ENCODE measurements around the gene ATAD3A. TPM values are rescaled to one million over a fixed set of nuclear protein-coding genes. Genes with fewer than 3 reads are reported as not detected.

The ATAD3A gene
- total RNA-seq, 1 donor = 4.9 TPM

GRCh38 chr1:1538334-1538733, 26.4 kb downstream of the ATAD3A start:
- Histone ChIP-seq H3K9me3 (ENCODE audit: low read depth, low read length) (no peaks in the 10 kb centered on the region), H3K4me3 (ENCODE audit: low read length) (no peak overlapping the region), H3K27me3 (ENCODE audit: insufficient read depth, low read length) (no peaks in the 10 kb centered on the region), H3K4me1 (ENCODE audit: insufficient read depth, low read length) (peaks cover 4% of the 10 kb centered on the region)

GRCh38 chr1:1538989-1539309, 27.0 kb downstream of the ATAD3A start:
- H3K9me3 ChIP-seq (ENCODE audit: low read depth, low read length) = no peaks in the 10 kb centered on the region
- no peak overlapping the region for H3K4me3 ChIP-seq (ENCODE audit: low read length)
- H3K27me3 ChIP-seq (ENCODE audit: insufficient read depth, low read length) = no peaks in the 10 kb centered on the region
- peaks cover 4% of the 10 kb centered on the region for H3K4me1 ChIP-seq (ENCODE audit: insufficient read depth, low read length)

GRCh38 chr1:1539310-1540089, 27.5 kb downstream of the ATAD3A start:
- no peaks in the 10 kb centered on the region for H3K9me3 ChIP-seq (ENCODE audit: low read depth, low read length)
- no peak overlapping the region for H3K4me3 ChIP-seq (ENCODE audit: low read length)
- no peaks in the 10 kb centered on the region for H3K27me3 ChIP-seq (ENCODE audit: insufficient read depth, low read length)
- peaks cover 4% of the 10 kb centered on the region for H3K4me1 ChIP-seq (ENCODE audit: insufficient read depth, low read length)

GRCh38 chr1:1540090-1540817, 28.3 kb downstream of the ATAD3A start, which contains the start of gene TMEM240:
Gene TMEM240 (minus strand): TSS chr1:1540624. CDS start chr1:1540346, 278 bp downstream.
- no peaks in the 10 kb centered on the region for H3K27me3 ChIP-seq (ENCODE audit: insufficient read depth, low read length)
- no peak within 1 kb of the TSS for H3K4me3 ChIP-seq (ENCODE audit: low read length)
- H3K4me1 ChIP-seq (ENCODE audit: insufficient read depth, low read length) = peaks cover 4% of the 10 kb centered on the region
- H3K9me3 ChIP-seq (ENCODE audit: low read depth, low read length) = no peaks in the 10 kb centered on the region

GRCh38 chr1:1540818-1541628, 29.1 kb downstream of the ATAD3A start:
- Histone ChIP-seq H3K27me3 (ENCODE audit: insufficient read depth, low read length) (no peaks in the 10 kb centered on the region), H3K4me1 (ENCODE audit: insufficient read depth, low read length) (peaks cover 4% of the 10 kb centered on the region), H3K4me3 (ENCODE audit: low read length) (no peak overlapping the region), H3K9me3 (ENCODE audit: low read depth, low read length) (no peaks in the 10 kb centered on the region)

GRCh38 chr1:1541956-1542765, 30.2 kb downstream of the ATAD3A start:
- H3K27me3 ChIP-seq (ENCODE audit: insufficient read depth, low read length) = no peaks in the 10 kb centered on the region
- peaks cover 4% of the 10 kb centered on the region for H3K4me1 ChIP-seq (ENCODE audit: insufficient read depth, low read length)
- no peak overlapping the region for H3K4me3 ChIP-seq (ENCODE audit: low read length)
- H3K9me3 ChIP-seq (ENCODE audit: low read depth, low read length) = no peaks in the 10 kb centered on the region

- Histone ChIP-seq H3K4me3 (ENCODE audit: low read length) (no peak overlapping the region), H3K9me3 (ENCODE audit: low read depth, low read length) (no peaks in the 10 kb centered on the region), H3K27me3 (ENCODE audit: insufficient read depth, low read length) (no peaks in the 10 kb centered on the region), H3K4me1 (ENCODE audit: insufficient read depth, low read length) (peaks cover 4% of the 10 kb centered on the region)
Observed at GRCh38 chr1:1542766-1543705, 31.1 kb downstream of the ATAD3A start.

- Histone ChIP-seq H3K27me3 (ENCODE audit: insufficient read depth, low read length) (no peaks in the 10 kb centered on the region), H3K4me1 (ENCODE audit: insufficient read depth, low read length) (peaks cover 4% of the 10 kb centered on the region), H3K9me3 (ENCODE audit: low read depth, low read length) (no peaks in the 10 kb centered on the region), H3K4me3 (ENCODE audit: low read length) (no peak overlapping the region)
Observed at GRCh38 chr1:1543706-1544099, 31.7 kb downstream of the ATAD3A start.

- Histone ChIP-seq H3K4me3 (ENCODE audit: low read length) (no peak overlapping the region), H3K9me3 (ENCODE audit: low read depth, low read length) (no peaks in the 10 kb centered on the region), H3K4me1 (ENCODE audit: insufficient read depth, low read length) (peaks cover 4% of the 10 kb centered on the region), H3K27me3 (ENCODE audit: insufficient read depth, low read length) (no peaks in the 10 kb centered on the region)
Observed at GRCh38 chr1:1544544-1544943, 32.6 kb downstream of the ATAD3A start.

- Histone ChIP-seq H3K27me3 (ENCODE audit: insufficient read depth, low read length) (no peaks in the 10 kb centered on the region), H3K9me3 (ENCODE audit: low read depth, low read length) (no peaks in the 10 kb centered on the region), H3K4me1 (ENCODE audit: insufficient read depth, low read length) (no peaks in the 10 kb centered on the region), H3K4me3 (ENCODE audit: low read length) (no peak overlapping the region)
Observed at GRCh38 chr1:1545946-1546737, 34.2 kb downstream of the ATAD3A start.

GRCh38 chr1:1547011-1547410, 35.0 kb downstream of the ATAD3A start:
- Histone ChIP-seq H3K4me3 (ENCODE audit: low read length) (no peak overlapping the region), H3K9me3 (ENCODE audit: low read depth, low read length) (no peaks in the 10 kb centered on the region), H3K27me3 (ENCODE audit: insufficient read depth, low read length) (no peaks in the 10 kb centered on the region), H3K4me1 (ENCODE audit: insufficient read depth, low read length) (no peaks in the 10 kb centered on the region)

- Histone ChIP-seq H3K9me3 (ENCODE audit: low read depth, low read length) (no peaks in the 10 kb centered on the region), H3K27me3 (ENCODE audit: insufficient read depth, low read length) (no peaks in the 10 kb centered on the region), H3K4me1 (ENCODE audit: insufficient read depth, low read length) (no peaks in the 10 kb centered on the region), H3K4me3 (ENCODE audit: low read length) (no peak overlapping the region)
Observed at GRCh38 chr1:1547476-1547875, 35.5 kb downstream of the ATAD3A start.

GRCh38 chr1:1548591-1548990, 36.6 kb downstream of the ATAD3A start:
- Histone ChIP-seq H3K27me3 (ENCODE audit: insufficient read depth, low read length) (no peaks in the 10 kb centered on the region), H3K4me3 (ENCODE audit: low read length) (no peak overlapping the region), H3K9me3 (ENCODE audit: low read depth, low read length) (no peaks in the 10 kb centered on the region), H3K4me1 (ENCODE audit: insufficient read depth, low read length) (no peaks in the 10 kb centered on the region)
